Glutamatergic neuron (in vitro differentiated cells): Measurements from ENCODE around the gene KNDC1. TPM values are rescaled to one million over a fixed set of nuclear protein-coding genes. Genes with fewer than 3 reads are reported as not detected.

Experiments used
- DNase-seq: peaks from one replicate; pipeline ENCODE4 v3.0.0; 2022
- H3K27ac Mint-ChIP-seq: one replicate; pipeline ENCODE4 v1.8.0; 2020; ENCODE audit warnings: mild to moderate bottlenecking, mixed read lengths, inconsistent platforms; ENCODE audit not compliant: unreplicated experiment
- H3K27me3 Mint-ChIP-seq: one replicate; pipeline ENCODE4 v1.8.0; 2020; ENCODE audit warnings: mild to moderate bottlenecking, moderate library complexity, mixed read lengths, inconsistent platforms; ENCODE audit not compliant: unreplicated experiment
- H3K36me3 Mint-ChIP-seq: one replicate; pipeline ENCODE4 v1.8.0; 2020; ENCODE audit warnings: mild to moderate bottlenecking, mixed read lengths, inconsistent platforms; ENCODE audit not compliant: unreplicated experiment
- H3K4me1 Mint-ChIP-seq: one replicate; pipeline ENCODE4 v1.8.0; 2020; ENCODE audit warnings: mild to moderate bottlenecking, low read depth, mixed read lengths, inconsistent platforms; ENCODE audit not compliant: unreplicated experiment
- H3K4me3 Mint-ChIP-seq: one replicate; pipeline ENCODE4 v1.8.0; 2020; ENCODE audit warnings: mild to moderate bottlenecking, mixed read lengths, inconsistent platforms; ENCODE audit not compliant: unreplicated experiment
- H3K9me3 Mint-ChIP-seq: one replicate; pipeline ENCODE4 v1.8.0; 2020; ENCODE audit warnings: mild to moderate bottlenecking, moderate library complexity, mixed read lengths, inconsistent platforms; ENCODE audit not compliant: unreplicated experiment
- CTCF ChIP-seq: fragments of 200-600 bp; sonication (generic); IDR thresholded peaks from one replicate; pipeline ENCODE4 v1.5.0; 2021; ENCODE audit not compliant: partially characterized antibody, unreplicated experiment
- total RNA-seq: library from RNA; stranded (reverse); fragmentation: NEBNext Ultra II Directional; extraction: Animal tissue kit (Norgen Biotek cat#: 25700); gene quantifications from one replicate; pipeline ENCODE4 v1.2.1, GENCODE V29; 2021; ENCODE audit not compliant: unreplicated experiment

The KNDC1 gene
- total RNA-seq, 1 donor from 2014 or later: 7.4 TPM

GRCh38 chr10:133139551-133140065 lies 20.4 kb upstream of the KNDC1 start:
- Mint-ChIP-seq H3K27me3 (peaks cover 3% of the 10 kb centered on the region), H3K4me3 (no peak overlapping the region), H3K4me1 (peaks cover 6% of the 10 kb centered on the region), H3K36me3 (no peaks in the 10 kb centered on the region), H3K9me3 (peaks cover 4% of the 10 kb centered on the region), H3K27ac (no peak overlapping the region)
- TF ChIP-seq CTCF: no peak
- DNase-seq: peak; percentile 41

GRCh38 chr10:133140417-133141143 lies 19.4 kb upstream of the KNDC1 start:
- no peaks in the 10 kb centered on the region for H3K36me3 Mint-ChIP-seq
- no peak for TF ChIP-seq CTCF
- peaks cover 3% of the 10 kb centered on the region for H3K27me3 Mint-ChIP-seq
- DNase-seq: peak; percentile 36
- H3K27ac Mint-ChIP-seq: no peak overlapping the region
- peaks cover 7% of the 10 kb centered on the region for H3K4me1 Mint-ChIP-seq
- H3K4me3 Mint-ChIP-seq: no peak overlapping the region
- H3K9me3 Mint-ChIP-seq: peaks cover 1% of the 10 kb centered on the region

- Mint-ChIP-seq H3K9me3 (peaks cover 1% of the 10 kb centered on the region), H3K4me1 (peaks cover 7% of the 10 kb centered on the region), H3K4me3 (no peak overlapping the region), H3K27me3 (peaks cover 3% of the 10 kb centered on the region), H3K36me3 (no peaks in the 10 kb centered on the region), H3K27ac (no peak overlapping the region)
- DNase-seq: peak; percentile 51
- TF ChIP-seq CTCF: no peak
These were observed 18.7 kb upstream of the KNDC1 start for GRCh38 chr10:133141144-133141957.

GRCh38 chr10:133141958-133142340 lies 18.1 kb upstream of the KNDC1 start:
- Mint-ChIP-seq H3K9me3 (peaks cover 1% of the 10 kb centered on the region), H3K27me3 (peaks cover 3% of the 10 kb centered on the region), H3K36me3 (no peaks in the 10 kb centered on the region), H3K4me3 (no peak overlapping the region), H3K4me1 (peaks cover 7% of the 10 kb centered on the region), H3K27ac (no peak overlapping the region)
- TF ChIP-seq CTCF: no peak
- DNase-seq: no peak
